ENCODE measurements around the gene PKN1.

DNA sequence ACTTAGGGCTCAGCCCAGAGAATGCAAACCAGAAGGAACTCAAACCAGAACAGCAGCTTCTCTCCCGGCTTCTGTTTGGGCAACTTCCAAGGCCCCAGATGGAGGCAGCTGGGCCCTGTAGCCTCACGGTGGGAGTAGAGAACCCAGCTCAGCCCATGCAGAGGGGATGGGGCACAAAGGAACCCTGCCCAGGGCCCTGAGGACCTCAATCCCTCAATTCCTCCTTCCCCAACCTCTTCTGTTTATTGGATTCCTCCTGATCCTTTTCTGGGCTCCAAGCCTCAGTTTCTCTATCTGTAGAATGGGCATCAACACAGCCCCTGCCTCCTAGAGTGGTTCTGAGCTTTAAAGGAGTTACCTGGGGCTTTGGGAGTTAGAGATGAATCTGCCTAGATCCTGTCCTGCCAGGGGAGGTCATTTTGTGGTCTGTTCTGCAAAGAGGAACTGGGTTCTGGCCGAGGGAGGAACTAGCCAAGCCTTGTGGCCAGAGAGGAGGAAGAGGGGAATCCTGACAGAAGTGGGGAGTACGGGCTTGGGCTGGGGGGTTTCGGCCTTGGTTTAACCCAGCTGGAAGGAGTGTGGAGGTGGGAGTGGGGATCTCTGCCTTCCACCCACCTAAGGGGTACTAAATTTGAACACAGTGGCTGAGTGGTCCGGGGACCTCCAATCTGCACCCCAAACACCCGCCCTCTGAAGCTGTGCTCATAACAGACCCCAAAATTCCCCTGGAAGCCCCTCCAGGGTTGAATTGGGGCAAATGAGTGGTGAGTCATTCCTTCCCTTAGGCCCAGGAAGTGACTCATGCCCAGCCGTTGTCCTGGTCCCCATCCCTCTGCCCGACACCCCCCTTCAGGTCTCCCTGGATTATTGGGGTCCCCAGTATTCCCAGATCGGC, 49.2 kb upstream of the PKN1 start:
- TF ChIP-seq POLR2A (IDR thresholded peaks at IDR 0.05), result no peak
- TF ChIP-seq, protein P1, sequence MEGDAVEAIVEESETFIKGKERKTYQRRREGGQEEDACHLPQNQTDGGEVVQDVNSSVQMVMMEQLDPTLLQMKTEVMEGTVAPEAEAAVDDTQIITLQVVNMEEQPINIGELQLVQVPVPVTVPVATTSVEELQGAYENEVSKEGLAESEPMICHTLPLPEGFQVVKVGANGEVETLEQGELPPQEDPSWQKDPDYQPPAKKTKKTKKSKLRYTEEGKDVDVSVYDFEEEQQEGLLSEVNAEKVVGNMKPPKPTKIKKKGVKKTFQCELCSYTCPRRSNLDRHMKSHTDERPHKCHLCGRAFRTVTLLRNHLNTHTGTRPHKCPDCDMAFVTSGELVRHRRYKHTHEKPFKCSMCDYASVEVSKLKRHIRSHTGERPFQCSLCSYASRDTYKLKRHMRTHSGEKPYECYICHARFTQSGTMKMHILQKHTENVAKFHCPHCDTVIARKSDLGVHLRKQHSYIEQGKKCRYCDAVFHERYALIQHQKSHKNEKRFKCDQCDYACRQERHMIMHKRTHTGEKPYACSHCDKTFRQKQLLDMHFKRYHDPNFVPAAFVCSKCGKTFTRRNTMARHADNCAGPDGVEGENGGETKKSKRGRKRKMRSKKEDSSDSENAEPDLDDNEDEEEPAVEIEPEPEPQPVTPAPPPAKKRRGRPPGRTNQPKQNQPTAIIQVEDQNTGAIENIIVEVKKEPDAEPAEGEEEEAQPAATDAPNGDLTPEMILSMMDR (IDR thresholded peaks at IDR 0.05), result no peak

Data from right lobe of liver (tissue), 4 donors.